GM12892 (cell line): ENCODE results near the gene TMEM94.

Experiments
- POLR2A ChIP-seq: IDR thresholded peaks from 2 replicates; pipeline ENCODE4 v1.6.1; 2011; ENCODE audit warnings: low read depth, low read length, control low read depth
- POLR2AphosphoS5 ChIP-seq: IDR thresholded peaks from 2 replicates; pipeline ENCODE4 v1.6.1; 2011; ENCODE audit warnings: low read depth, low read length, control low read depth
- TAF1 ChIP-seq: IDR thresholded peaks from 2 replicates; pipeline ENCODE4 v1.6.1; 2011; ENCODE audit warnings: low read depth, mild to moderate bottlenecking, control low read depth, low read length, borderline replicate concordance

GRCh38 chr17:75412455-75413317 is 43.7 kb upstream of the TMEM94 start:
- TF ChIP-seq POLR2A, result no peak
- no peak for TF ChIP-seq POLR2AphosphoS5
- no peak for TF ChIP-seq TAF1
